Epithelial cell of proximal tubule (primary cell): ENCODE measurements around the gene PACS2. TPM values are rescaled to one million over a fixed set of nuclear protein-coding genes. Genes with fewer than 3 reads are reported as not detected.

Experiments used
- DNase-seq: peaks from one replicate; pipeline ENCODE4 v3.0.0-alpha.2; 2011; ENCODE audit warnings: low read depth
- H3K4me3 ChIP-seq: 2 replicates; pipeline ENCODE4 v1.5.1; 2011; ENCODE audit warnings: low read depth, mild to moderate bottlenecking, low read length
- CTCF ChIP-seq: conservative IDR thresholded peaks from 2 replicates; pipeline ENCODE4 v1.5.1; 2012; ENCODE audit warnings: low read depth, mild to moderate bottlenecking, low read length
- total RNA-seq: library from RNA; depleted of rRNA; stranded (reverse); fragments of >200 nt; gene quantifications from 2 replicates; pipeline ENCODE4 v1.2.3, GENCODE V29; 2015

Gene PACS2
- total RNA-seq, 1 donor from 2014 or later: 68.7 TPM

DNA sequence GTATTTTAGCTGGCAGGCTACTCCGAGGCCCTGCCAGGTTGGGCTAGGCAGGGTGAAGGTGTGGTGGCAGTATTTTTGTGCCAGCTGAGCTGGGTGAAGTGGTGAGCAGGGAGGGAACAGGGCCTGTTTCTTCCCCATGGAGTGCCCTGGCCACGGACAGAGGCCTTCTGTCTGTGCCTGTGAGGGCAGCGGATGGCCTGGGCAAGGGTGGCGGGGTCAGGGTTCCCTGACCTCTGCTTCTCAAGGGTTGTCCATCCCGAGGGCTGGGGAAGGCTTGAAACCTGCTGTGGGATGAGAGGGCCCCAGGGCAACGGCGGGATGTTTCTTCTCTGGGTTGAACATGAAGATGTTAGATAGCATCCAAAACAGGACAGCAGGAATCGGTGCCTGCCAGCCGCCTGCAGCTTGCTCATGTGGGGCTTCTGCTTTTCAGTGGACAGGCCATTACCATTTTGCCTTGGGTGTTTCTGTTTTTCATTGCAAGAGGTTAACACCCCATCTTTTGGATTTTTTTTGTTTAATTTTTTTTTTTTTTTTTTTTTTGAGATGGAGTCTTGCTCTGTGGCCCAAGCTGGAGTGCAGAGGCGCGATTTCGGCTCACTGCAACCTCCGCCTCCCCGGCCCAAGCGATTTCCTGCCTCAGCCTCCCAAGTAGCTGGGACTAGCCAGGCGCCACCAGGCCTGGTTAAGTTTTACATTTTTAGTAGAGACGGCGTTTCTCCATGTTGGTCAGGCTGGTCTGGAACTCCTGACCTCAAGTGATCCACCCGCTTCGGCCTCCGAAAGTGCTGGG is 108.3 kb downstream of the PACS2 start:
- no peak for TF ChIP-seq CTCF
- no peak for DNase-seq
- no peak overlapping the region for H3K4me3 ChIP-seq

- DNase-seq: no peak
- no peak overlapping the region for H3K4me3 ChIP-seq
- no peak for TF ChIP-seq CTCF
These were observed 109.1 kb downstream of the PACS2 start for GRCh38 chr14:105423488-105424195.

DNA sequence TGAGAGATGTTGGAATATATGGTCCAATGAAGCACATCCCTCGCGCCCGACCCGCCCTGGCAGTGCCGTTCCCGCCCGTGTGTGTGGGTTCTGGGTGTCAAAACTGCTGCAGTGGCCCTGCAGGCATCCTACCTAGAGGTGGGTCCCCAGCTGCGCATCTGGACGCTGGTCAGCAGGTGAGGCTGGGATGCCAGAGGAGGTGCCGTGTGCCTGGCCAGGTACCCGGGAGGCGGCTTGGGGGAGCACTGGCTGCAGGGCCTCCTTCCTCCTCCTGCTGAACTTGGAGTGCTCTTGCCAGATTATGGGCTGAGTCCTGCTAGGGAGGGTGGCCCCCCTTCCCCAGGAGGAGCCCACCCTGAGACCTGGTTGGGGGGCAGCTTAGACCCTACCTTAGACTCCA is 110.3 kb downstream of the PACS2 start:
- H3K4me3 ChIP-seq: no peak overlapping the region
- TF ChIP-seq CTCF: no peak

GRCh38 chr14:105425823-105426247 is 111.3 kb downstream of the PACS2 start:
- no peak for DNase-seq
- no peak for TF ChIP-seq CTCF
- no peak overlapping the region for H3K4me3 ChIP-seq

More for the DNA sequence above, 110.3 kb downstream of the PACS2 start:
- DNase-seq: no peak

GRCh38 chr14:105426416-105427130 is 112.0 kb downstream of the PACS2 start:
- no peak overlapping the region for H3K4me3 ChIP-seq
- no peak for TF ChIP-seq CTCF
- no peak for DNase-seq

DNA sequence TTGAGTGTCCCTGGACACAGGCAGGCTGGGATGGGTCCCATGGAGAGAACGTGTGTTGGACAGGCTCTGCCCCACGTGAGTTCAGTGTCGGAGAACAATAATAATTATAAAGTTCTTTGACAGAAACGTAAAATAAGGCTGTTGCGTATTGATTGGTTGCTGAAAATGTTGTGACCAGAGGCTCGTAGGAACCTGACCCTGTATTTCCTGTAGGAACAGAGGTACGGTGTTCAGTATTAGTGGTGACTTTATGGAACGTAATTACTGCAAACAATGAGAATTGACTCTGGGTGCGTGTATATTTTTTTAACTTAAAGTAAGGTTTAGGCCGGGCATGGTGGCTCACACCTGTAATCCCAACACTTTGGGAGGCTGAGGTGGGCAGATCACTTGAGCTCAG is 112.9 kb downstream of the PACS2 start:
- TF ChIP-seq CTCF: no peak
- DNase-seq: no peak
- H3K4me3 ChIP-seq: no peak overlapping the region
